Calu3 (cell line): ENCODE measurements around the gene GPN1. TPM values are rescaled to one million over a fixed set of nuclear protein-coding genes. Genes with fewer than 3 reads are reported as not detected.
"Not testable (repeated sequence)": the region's sequence is repeated elsewhere in the genome, so short reads cannot be mapped to it uniquely, and the experiment has no call there.

Source experiments
- BruUV-seq: library from RNA; stranded (reverse); fragments of 400-500 nt; replicated peaks from 2 replicates; lab custom pipeline; 2021; lab: Mats Ljungman, UMichigan
- CTCF ChIA-PET: fragments of 300-600 bp; sonication (Branson Sonifier 250); formaldehyde crosslinking; loops from one replicate; lab custom pipeline; 2022; ENCODE audit warnings: antibody characterized with exemption; lab: Charles Lee
- DNase-seq: peaks from one replicate; pipeline ENCODE4 v3.0.0; 2022
- H3K27ac Mint-ChIP-seq: one replicate; pipeline ENCODE4 v1.8.0; 2022; ENCODE audit warnings: mixed read lengths; ENCODE audit not compliant: unreplicated experiment
- H3K27me3 Mint-ChIP-seq: one replicate; pipeline ENCODE4 v1.8.0; 2022; ENCODE audit warnings: mixed read lengths; ENCODE audit not compliant: unreplicated experiment
- H3K36me3 Mint-ChIP-seq: one replicate; pipeline ENCODE4 v1.8.0; 2022; ENCODE audit warnings: mild to moderate bottlenecking, moderate library complexity, mixed read lengths; ENCODE audit not compliant: insufficient read depth, unreplicated experiment
- H3K4me1 Mint-ChIP-seq: one replicate; pipeline ENCODE4 v1.8.0; 2022; ENCODE audit warnings: mild to moderate bottlenecking, low read depth, mixed read lengths; ENCODE audit not compliant: unreplicated experiment
- H3K4me3 Mint-ChIP-seq: one replicate; pipeline ENCODE4 v1.8.0; 2022; ENCODE audit warnings: mild to moderate bottlenecking, low read depth, moderate library complexity, mixed read lengths; ENCODE audit not compliant: unreplicated experiment
- H3K9me3 Mint-ChIP-seq: one replicate; pipeline ENCODE4 v1.8.0; 2022; ENCODE audit warnings: low read depth, mixed read lengths; ENCODE audit not compliant: unreplicated experiment
- intact Hi-C: fragments of 100-400 bp; cut with micrococcal nuclease; formaldehyde crosslinking; loops from one replicate; pipeline ENCODE4 v1.10.0; 2022; ENCODE audit not compliant: unreplicated experiment
- total RNA-seq: library from RNA; stranded (reverse); gene quantifications from 2 replicates; pipeline ENCODE4 v1.2.3, GENCODE V29; 2022
- TF ChIP-seq, protein P1 (sequence below): fragments of 200-600 bp; IDR thresholded peaks from one replicate; pipeline ENCODE4 v1.8.0; 2022; ENCODE audit warnings: antibody characterized with exemption; ENCODE audit not compliant: unreplicated experiment

The GPN1 gene
- total RNA-seq, 1 experiment from 2014 or later: 32.6 TPM

DNA sequence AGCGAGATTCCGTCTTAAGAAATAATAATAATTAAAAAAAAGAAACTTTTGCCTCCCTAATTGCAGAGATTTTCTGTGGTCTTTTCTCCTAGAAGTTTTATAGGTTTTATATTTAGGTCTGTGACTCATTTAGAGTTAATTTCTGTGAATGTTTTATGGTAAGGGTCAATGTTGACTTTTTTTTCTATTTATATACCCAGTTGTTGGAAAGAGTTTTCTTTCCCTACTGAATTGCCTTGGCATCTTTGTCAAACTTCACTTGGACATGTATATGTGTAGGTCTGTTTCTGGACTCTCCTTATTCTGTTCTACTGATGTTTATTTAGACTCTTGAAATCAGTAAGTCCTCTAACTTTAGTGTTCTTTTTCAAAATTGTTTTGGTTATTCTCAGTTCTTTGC is 40.5 kb upstream of the GPN1 start:
- TF ChIP-seq, protein P1, sequence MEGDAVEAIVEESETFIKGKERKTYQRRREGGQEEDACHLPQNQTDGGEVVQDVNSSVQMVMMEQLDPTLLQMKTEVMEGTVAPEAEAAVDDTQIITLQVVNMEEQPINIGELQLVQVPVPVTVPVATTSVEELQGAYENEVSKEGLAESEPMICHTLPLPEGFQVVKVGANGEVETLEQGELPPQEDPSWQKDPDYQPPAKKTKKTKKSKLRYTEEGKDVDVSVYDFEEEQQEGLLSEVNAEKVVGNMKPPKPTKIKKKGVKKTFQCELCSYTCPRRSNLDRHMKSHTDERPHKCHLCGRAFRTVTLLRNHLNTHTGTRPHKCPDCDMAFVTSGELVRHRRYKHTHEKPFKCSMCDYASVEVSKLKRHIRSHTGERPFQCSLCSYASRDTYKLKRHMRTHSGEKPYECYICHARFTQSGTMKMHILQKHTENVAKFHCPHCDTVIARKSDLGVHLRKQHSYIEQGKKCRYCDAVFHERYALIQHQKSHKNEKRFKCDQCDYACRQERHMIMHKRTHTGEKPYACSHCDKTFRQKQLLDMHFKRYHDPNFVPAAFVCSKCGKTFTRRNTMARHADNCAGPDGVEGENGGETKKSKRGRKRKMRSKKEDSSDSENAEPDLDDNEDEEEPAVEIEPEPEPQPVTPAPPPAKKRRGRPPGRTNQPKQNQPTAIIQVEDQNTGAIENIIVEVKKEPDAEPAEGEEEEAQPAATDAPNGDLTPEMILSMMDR: no peak
- CTCF ChIA-PET: no interaction called here
- Mint-ChIP-seq H3K4me1 (peaks cover 30% of the 10 kb centered on the region), H3K27ac (no peak overlapping the region), H3K4me3 (no peak overlapping the region), H3K27me3 (no peaks in the 10 kb centered on the region), H3K9me3 (no peaks in the 10 kb centered on the region), H3K36me3 (peaks cover 17% of the 10 kb centered on the region)
- intact Hi-C loops: loop anchor here (10.0 kb wide), 1 partner anchor 144 kb away; the partner anchor contains the start of gene KRTCAP3
- no peak for DNase-seq
- BruUV-seq: no TSS peak

DNA sequence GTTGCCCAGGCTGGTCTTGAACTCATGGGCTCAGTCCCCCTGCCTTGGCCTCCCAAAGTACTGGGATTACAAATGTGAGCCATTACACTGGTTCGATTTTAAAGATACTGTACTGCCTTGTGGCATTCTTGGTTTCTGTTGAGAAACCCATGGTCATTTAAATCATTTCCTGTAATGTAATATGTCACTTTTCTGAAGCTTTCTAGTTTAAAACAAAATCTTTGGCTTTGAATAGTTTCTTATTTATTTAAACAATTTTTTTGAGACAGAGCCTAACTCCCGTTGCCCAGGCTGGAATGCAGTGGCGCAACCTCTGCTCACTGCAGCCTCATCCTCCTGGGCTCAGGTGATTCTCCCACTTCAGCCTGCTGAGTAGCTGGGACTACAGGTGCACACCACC is 37.1 kb upstream of the GPN1 start:
- TF ChIP-seq, protein P1: no peak
- intact Hi-C loops: no loop called here
- DNase-seq: no peak
- H3K36me3 Mint-ChIP-seq: peaks cover 26% of the 10 kb centered on the region
- H3K27ac Mint-ChIP-seq: no peak overlapping the region
- peaks cover 11% of the 10 kb centered on the region for H3K4me1 Mint-ChIP-seq
- H3K9me3 Mint-ChIP-seq: no peaks in the 10 kb centered on the region
- no TSS peak for BruUV-seq
- CTCF ChIA-PET: no interaction called here
- no peaks in the 10 kb centered on the region for H3K27me3 Mint-ChIP-seq
- H3K4me3 Mint-ChIP-seq: no peak overlapping the region

DNA sequence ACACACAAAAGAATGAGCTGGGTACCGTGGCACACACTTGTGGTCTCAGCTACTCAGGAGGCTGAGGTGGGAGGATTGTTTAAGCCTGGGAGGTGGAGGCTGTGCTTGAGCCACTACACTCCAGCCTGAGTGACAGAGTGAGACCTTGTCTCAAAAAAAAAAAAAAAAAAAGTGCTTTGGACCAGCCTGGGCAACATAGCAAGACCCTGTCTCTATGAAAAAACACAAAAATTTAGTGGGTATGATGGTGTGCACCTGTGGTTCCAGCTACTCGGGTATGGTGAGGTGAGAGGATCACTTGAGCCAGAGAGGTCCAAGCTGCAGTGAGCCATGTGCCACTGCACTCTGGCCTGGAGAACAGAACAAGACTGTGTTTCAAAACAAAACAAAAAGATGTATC is 35.6 kb upstream of the GPN1 start:
- H3K9me3 Mint-ChIP-seq: no peaks in the 10 kb centered on the region
- intact Hi-C loops: no loop called here
- no TSS peak for BruUV-seq
- DNase-seq: no peak
- peaks cover 27% of the 10 kb centered on the region for H3K36me3 Mint-ChIP-seq
- H3K4me1 Mint-ChIP-seq: peaks cover 15% of the 10 kb centered on the region
- H3K27me3 Mint-ChIP-seq: no peaks in the 10 kb centered on the region
- no peak overlapping the region for H3K4me3 Mint-ChIP-seq
- H3K27ac Mint-ChIP-seq: no peak overlapping the region
- TF ChIP-seq, protein P1: no peak
- CTCF ChIA-PET: interaction anchor here (0.7 kb wide), 2 partner anchors 11 to 185 kb away, joined by 3 to 8 read pairs; no protein-coding TSS in a partner anchor

DNA sequence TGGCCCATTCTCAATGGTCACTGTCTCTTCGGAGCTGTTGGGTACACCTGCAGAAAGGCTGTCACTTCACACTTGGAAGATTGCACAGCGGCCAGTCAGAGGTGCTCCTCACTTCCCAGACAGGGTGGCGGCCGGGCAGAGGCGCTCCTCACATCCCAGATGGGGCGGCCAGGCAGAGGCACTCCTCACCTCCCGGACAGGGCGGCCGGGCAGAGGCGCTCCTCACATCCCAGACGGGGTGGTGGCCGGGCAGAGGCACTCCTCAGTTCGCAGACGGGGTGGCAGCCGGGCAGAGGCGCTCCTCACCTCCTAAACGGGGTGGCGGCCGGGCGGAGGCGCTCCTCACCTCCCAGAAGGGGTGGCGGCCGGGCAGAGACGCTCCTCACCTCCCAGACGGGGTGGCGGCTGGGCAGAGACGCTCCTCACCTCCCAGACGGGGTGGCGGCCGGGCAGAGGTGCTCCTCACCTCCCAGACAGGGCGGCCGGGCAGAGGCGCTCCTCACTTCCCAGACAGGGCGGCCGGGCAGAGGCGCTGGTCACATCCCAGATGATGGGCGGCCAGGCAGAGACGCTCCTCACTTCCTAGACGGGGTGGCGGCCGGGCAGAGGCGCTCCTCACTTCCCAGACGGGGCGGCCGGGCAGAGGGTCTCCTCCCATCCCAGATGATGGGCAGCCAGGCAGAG is 34.7 kb upstream of the GPN1 start:
- peaks cover 27% of the 10 kb centered on the region for H3K36me3 Mint-ChIP-seq
- H3K4me3 Mint-ChIP-seq, intact Hi-C loops, BruUV-seq, CTCF ChIA-PET, H3K9me3 Mint-ChIP-seq, DNase-seq, H3K27me3 Mint-ChIP-seq, H3K27ac Mint-ChIP-seq: not testable (repeated sequence)
- peaks cover 15% of the 10 kb centered on the region for H3K4me1 Mint-ChIP-seq

DNA sequence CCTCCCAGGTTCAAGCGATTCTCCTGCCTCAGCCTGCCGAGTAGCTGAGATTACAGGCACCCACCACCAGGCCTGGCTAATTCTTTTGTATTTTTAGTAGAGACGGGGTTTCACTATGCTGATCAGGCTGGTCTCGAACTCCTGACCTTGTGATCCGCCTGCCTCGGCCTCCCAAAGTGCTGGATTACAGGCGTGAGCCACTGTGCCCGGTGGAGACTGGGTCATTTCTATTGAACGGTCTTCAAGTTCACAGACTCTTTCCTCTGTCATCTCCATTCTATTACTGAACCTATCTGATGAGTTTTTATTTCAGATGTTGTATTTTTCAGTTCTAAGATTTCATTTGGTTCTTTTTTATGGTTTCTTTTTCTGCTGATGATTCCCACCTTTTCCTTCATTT is 33.4 kb upstream of the GPN1 start:
- BruUV-seq, intact Hi-C loops, CTCF ChIA-PET, DNase-seq, H3K9me3 Mint-ChIP-seq, H3K27ac Mint-ChIP-seq, H3K27me3 Mint-ChIP-seq, H3K4me3 Mint-ChIP-seq: not testable (repeated sequence)
- Mint-ChIP-seq H3K36me3 (peaks cover 27% of the 10 kb centered on the region), H3K4me1 (peaks cover 15% of the 10 kb centered on the region)
